ENCODE results near the gene CTSV.
"Not testable (repeated sequence)": the region's sequence is repeated elsewhere in the genome, so short reads cannot be mapped to it uniquely, and the experiment has no call there.

The CTSV gene

GRCh38 chr9:97038611-97039513, at the start of gene CTSV:
CTSV (minus strand) TSS chr9:97039142; CDS start chr9:97038043, 1,099 bp downstream.
- H3K36me3 ChIP-seq, result no peaks in the 10 kb centered on the region
- peaks cover 0 to 5% (median 0%) of the 10 kb centered on the region in 3 donors for H3K9me3 ChIP-seq
- peaks cover 0 to 13% (median 12%) of the 10 kb centered on the region in 4 donors for H3K4me1 ChIP-seq
- peak; percentile 58 to 82 for DNase-seq
- TF ChIP-seq, protein P1, sequence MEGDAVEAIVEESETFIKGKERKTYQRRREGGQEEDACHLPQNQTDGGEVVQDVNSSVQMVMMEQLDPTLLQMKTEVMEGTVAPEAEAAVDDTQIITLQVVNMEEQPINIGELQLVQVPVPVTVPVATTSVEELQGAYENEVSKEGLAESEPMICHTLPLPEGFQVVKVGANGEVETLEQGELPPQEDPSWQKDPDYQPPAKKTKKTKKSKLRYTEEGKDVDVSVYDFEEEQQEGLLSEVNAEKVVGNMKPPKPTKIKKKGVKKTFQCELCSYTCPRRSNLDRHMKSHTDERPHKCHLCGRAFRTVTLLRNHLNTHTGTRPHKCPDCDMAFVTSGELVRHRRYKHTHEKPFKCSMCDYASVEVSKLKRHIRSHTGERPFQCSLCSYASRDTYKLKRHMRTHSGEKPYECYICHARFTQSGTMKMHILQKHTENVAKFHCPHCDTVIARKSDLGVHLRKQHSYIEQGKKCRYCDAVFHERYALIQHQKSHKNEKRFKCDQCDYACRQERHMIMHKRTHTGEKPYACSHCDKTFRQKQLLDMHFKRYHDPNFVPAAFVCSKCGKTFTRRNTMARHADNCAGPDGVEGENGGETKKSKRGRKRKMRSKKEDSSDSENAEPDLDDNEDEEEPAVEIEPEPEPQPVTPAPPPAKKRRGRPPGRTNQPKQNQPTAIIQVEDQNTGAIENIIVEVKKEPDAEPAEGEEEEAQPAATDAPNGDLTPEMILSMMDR (IDR thresholded peaks at IDR 0.05), result no peak
- intact Hi-C loops (cut with DNase I; ENCODE audit: low total_unique reads), result no loop called here
- H3K27ac ChIP-seq, result no peak within 1 kb of the TSS
- peak within 1 kb of the TSS; percentile 44 to 58 for H3K4me3 ChIP-seq
- peaks cover 0 to 42% of the 10 kb centered on the region in 2 donors for H3K27me3 ChIP-seq

DNA sequence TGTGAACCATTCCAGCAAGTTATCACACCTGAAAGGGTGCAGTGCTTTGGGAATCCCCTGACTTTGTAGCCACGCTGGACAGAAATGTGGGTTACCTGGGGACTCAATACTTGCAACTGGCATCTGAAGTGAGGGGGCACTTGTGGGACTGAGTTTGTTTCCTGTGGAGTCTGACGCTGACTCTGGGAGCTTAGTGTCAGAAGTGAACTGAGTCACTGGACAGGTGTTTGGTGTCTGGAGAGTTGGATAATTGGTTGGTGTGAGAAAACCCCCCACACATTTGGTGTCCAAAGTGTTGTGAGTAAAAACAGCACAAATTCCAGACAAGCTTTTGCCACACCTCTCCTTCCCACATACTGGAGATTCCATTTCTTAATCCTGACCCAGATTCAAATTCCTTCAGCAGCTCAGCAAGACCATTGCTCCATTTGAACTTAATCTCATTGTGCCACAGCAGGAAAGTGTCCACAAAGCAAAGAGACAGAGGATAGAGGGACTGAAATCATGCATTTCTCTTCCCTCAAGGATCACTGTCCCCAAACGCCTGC, 48.8 kb upstream of the CTSV start:
- H3K9me3 ChIP-seq; H3K36me3 ChIP-seq; DNase-seq; H3K4me3 ChIP-seq; H3K27me3 ChIP-seq; H3K4me1 ChIP-seq; H3K27ac ChIP-seq; intact Hi-C loops (cut with DNase I; ENCODE audit: low total_unique reads): not testable (repeated sequence)

DNA sequence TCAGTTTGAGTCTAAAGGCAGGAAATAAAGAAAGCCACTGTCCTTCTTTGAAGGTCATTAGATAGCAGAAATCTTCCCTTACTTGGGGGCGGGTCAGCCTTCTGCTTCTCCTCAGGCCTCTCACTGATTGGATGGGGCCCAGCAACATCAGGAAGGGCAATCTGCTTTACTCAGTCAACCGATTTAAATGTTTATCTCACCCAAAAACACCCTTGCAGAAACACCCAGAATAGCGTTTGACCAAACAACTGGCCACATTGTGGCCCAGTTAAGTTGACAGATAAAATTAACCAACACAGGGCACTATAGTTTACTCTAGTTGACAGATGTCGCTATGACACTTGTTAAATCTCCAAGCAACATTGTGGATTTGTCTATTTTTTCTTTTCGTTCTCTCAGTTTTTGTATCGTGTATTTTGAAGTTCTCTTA, 45.6 kb upstream of the CTSV start:
- DNase-seq; intact Hi-C loops (cut with DNase I; ENCODE audit: low total_unique reads); H3K36me3 ChIP-seq; H3K4me1 ChIP-seq; H3K27ac ChIP-seq; H3K4me3 ChIP-seq; H3K27me3 ChIP-seq; H3K9me3 ChIP-seq: not testable (repeated sequence)

DNA sequence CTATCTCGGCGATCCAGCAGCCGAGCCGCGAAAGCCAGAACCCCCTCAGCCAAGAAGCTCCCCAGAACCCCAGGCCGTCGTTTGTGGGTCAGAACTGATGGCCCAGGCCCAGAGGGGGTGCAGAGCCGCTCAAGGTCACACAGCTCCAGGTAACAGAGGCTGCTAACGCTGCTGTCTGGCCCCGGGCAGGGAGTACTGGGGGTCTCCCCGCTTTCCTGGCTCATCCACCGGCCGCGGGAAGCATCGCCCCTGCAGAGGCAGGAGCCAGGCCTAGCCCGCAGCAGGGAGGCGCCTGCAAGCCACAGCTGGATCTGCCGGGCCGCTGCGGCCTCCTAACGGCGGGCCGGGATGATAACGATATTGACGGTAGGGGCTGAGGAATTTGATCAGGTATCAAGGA, 39.4 kb upstream of the CTSV start:
- Histone ChIP-seq H3K4me1 (peaks cover 0 to 6% (median 0%) of the 10 kb centered on the region in 4 donors), H3K27me3 (peaks cover 0 to 37% of the 10 kb centered on the region in 2 donors), H3K27ac (no peak overlapping the region), H3K9me3 (no peaks in the 10 kb centered on the region), H3K4me3 (no peak overlapping the region), H3K36me3 (no peaks in the 10 kb centered on the region)
- TF ChIP-seq, protein P1 (IDR thresholded peaks at IDR 0.05), result no peak
- intact Hi-C loops (cut with DNase I; ENCODE audit: low total_unique reads), result no loop called here
- DNase-seq, result no peak

DNA sequence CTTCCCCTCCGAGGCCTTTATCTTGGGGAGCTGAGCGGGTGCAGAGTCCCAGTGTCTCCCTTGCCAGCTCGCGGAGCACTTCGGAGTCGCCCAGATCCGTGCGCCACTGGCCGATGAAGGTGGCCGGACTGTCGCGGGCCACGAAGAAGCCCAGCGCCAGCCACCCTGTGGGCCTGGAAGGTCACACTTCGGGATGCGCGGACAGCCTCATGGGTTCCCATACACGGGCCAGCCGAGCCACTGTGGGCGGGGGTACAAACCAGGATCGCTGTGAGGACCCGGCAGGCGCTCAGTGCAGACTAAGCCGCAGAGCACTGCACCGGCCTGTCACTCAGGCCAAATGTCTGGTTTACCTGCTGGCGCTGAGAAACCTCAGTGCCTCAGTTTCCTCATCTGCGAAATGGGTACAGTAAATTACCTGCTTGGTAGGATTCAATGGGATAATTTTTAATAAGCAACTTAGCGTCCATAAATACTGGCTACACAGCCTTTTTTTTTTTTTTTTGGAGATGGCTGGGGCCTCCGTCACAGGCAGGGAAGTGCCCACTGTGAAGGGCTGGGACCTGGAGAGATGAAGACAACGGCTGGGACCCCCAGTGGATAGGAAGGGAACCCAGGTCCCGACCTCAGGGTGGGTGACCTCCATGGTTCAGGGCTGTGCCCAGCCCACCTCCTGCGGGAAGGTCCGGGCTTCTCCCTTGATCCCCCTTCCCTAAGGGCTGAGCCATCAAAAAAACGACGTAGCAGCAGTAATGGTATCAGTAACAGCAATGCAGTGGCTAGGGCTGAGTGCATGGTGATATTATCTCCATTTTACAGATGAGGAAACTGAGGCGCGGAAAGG, 38.7 kb upstream of the CTSV start:
- H3K27me3 ChIP-seq, result peaks cover 0 to 40% of the 10 kb centered on the region in 2 donors
- H3K4me3 ChIP-seq, result no peak overlapping the region
- intact Hi-C loops (cut with DNase I; ENCODE audit: low total_unique reads), result no loop called here

DNA sequence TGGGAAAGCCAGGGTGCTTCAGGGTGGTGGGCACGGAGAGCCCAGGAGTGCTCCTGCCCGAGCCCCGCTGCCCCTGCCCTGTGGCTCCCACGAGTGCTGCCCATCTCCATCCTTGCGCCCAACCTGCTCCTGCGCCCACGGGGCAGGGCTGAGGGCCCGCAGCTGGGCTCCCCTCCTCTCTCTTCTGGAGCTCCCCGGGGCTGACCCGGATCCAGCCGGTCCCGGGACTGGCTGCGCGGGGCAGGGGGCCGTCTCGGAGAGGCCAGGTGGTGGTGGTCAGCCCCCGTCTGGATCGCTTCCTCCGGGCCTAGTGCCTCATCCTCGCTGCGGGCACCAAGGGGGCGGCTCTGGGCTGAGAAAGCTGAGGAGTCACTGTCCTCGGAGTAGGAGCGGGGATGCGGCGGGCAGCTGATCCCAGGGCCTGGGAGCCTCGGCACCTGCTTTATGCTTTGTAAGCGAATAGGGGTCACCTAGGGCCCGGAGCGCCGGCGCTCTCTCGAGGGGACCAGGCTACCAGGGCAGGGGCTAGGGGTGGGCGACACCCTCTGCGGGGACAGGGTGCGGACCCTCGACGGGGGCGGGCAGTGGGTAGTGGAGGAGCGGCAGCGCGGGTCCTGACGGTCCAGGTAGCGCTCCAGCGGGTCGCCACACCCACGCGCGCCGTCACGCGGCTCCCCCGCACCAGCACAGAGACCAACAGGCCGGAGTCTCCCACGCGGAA, 37.9 kb upstream of the CTSV start:
- DNase-seq; H3K27ac ChIP-seq; H3K4me1 ChIP-seq; H3K36me3 ChIP-seq; H3K9me3 ChIP-seq; H3K4me3 ChIP-seq; intact Hi-C loops (cut with DNase I; ENCODE audit: low total_unique reads): not testable (repeated sequence)
- H3K27me3 ChIP-seq, result peaks cover 0 to 47% of the 10 kb centered on the region in 2 donors

More for the DNA sequence above, 38.7 kb upstream of the CTSV start:
- H3K27ac ChIP-seq, result no peak overlapping the region
- DNase-seq, result no peak
- H3K4me1 ChIP-seq, result peaks cover 0 to 6% (median 0%) of the 10 kb centered on the region in 4 donors
- H3K9me3 ChIP-seq, result no peaks in the 10 kb centered on the region
- H3K36me3 ChIP-seq, result no peaks in the 10 kb centered on the region
- TF ChIP-seq, protein P1 (IDR thresholded peaks at IDR 0.05), result no peak
